T-helper 22 cell (primary cell): ENCODE results near the gene RNFT2.

Experiments
- DNase-seq: peaks from one replicate; pipeline ENCODE4 v3.0.0-alpha.2; 2020; ENCODE audit warnings: low read depth

Gene RNFT2

GRCh38 chr12:116737774-116738657, at the start of gene RNFT2, which contains the start of gene SPRING1:
Gene RNFT2 (plus strand): TSS chr12:116738315. CDS start chr12:116740498, 2,183 bp downstream.
Gene SPRING1 (minus strand): TSS chr12:116738069. CDS start chr12:116737900, 169 bp downstream.
- peak; percentile 99 for DNase-seq

GRCh38 chr12:116689521-116689920, 48.6 kb upstream of the RNFT2 start:
- no peak for DNase-seq

GRCh38 chr12:116689979-116690744, 48.0 kb upstream of the RNFT2 start:
- no peak for DNase-seq

- no peak for DNase-seq
Observed at GRCh38 chr12:116691205-116691604, 46.9 kb upstream of the RNFT2 start.

GRCh38 chr12:116691636-116692035, 46.5 kb upstream of the RNFT2 start:
- DNase-seq, result no peak

- no peak for DNase-seq
Observed at GRCh38 chr12:116692605-116693004, 45.5 kb upstream of the RNFT2 start.

GRCh38 chr12:116693286-116694227, 44.6 kb upstream of the RNFT2 start:
- DNase-seq, result no peak

- no peak for DNase-seq
Observed at GRCh38 chr12:116694653-116695463, 43.3 kb upstream of the RNFT2 start.

GRCh38 chr12:116695464-116695725, 42.7 kb upstream of the RNFT2 start:
- DNase-seq, result no peak

- DNase-seq, result no peak
Observed at GRCh38 chr12:116697305-116697704, 40.8 kb upstream of the RNFT2 start.

- DNase-seq, result no peak
Observed at GRCh38 chr12:116697716-116698115, 40.4 kb upstream of the RNFT2 start.

- DNase-seq, result no peak
Observed at GRCh38 chr12:116698116-116698515, 40.0 kb upstream of the RNFT2 start.

- no peak for DNase-seq
Observed at GRCh38 chr12:116698554-116699075, 39.5 kb upstream of the RNFT2 start.

- DNase-seq, result no peak
Observed at GRCh38 chr12:116700066-116700465, 38.0 kb upstream of the RNFT2 start.

- DNase-seq, result no peak
Observed at GRCh38 chr12:116701432-116701831, 36.7 kb upstream of the RNFT2 start.

GRCh38 chr12:116703214-116703795, 34.8 kb upstream of the RNFT2 start:
- DNase-seq, result peak; percentile 18

- no peak for DNase-seq
Observed at GRCh38 chr12:116707751-116708150, 30.4 kb upstream of the RNFT2 start.

GRCh38 chr12:116708826-116709756, 29.0 kb upstream of the RNFT2 start:
- no peak for DNase-seq

GRCh38 chr12:116709768-116710167, 28.3 kb upstream of the RNFT2 start:
- DNase-seq, result no peak
